Common myeloid progenitor, CD34-positive (primary cell): ENCODE data around the gene IL22RA1.

Experiments used
- CTCF ChIA-PET: fragments of 350-600 bp; sonication (Branson Sonifier 250); formaldehyde crosslinking; loops from one replicate; lab custom pipeline; 2021; ENCODE audit warnings: antibody characterized with exemption; lab: Charles Lee
- POLR2A ChIA-PET: fragments of 350-600 bp; sonication (Branson Sonifier 250); formaldehyde crosslinking; loops from one replicate; lab custom pipeline; 2021; ENCODE audit warnings: antibody characterized with exemption; lab: Charles Lee
- DNase-seq, 3 donors: peaks; one replicate each; pipeline versions ENCODE4 v3.0.0 to v3.0.0-alpha.2; 2013
- H3K27ac ChIP-seq, 2 experiments: 1 replicate in 1 of 2; 2 replicates in 1 of 2; pipeline ENCODE4 v1.7.0; 2013; ENCODE audit warnings: inconsistent platforms in 2 of 2, low read length in 2 of 2, mild to moderate bottlenecking in 2 of 2, low read depth in 1 of 2, moderate library complexity in 1 of 2; ENCODE audit not compliant: severe bottlenecking in 2 of 2, insufficient read depth in 1 of 2, poor library complexity in 1 of 2
- H3K27me3 ChIP-seq, 5 experiments: replicated peaks in 2 of 5; 1 replicate in 3 of 5; 2 replicates in 2 of 5; pipeline versions ENCODE4 v1.6.1 to v1.7.0; 2013; ENCODE audit warnings: low read length in 4 of 5, mild to moderate bottlenecking in 2 of 5, moderate library complexity in 2 of 5, inconsistent platforms in 1 of 5; ENCODE audit not compliant: insufficient read depth in 5 of 5, control insufficient read depth in 4 of 5
- H3K36me3 ChIP-seq, 4 experiments: 1 replicate in 2 of 4; 2 replicates in 2 of 4; pipeline versions ENCODE4 v1.6.1 to v1.7.0; 2013; ENCODE audit warnings: low read length in 3 of 4, control low read depth in 1 of 4, mild to moderate bottlenecking in 1 of 4; ENCODE audit not compliant: control insufficient read depth in 4 of 4, insufficient read depth in 4 of 4
- H3K4me1 ChIP-seq, 4 experiments: 1 replicate in 3 of 4; 2 replicates in 1 of 4; pipeline versions ENCODE4 v1.6.1 to v1.7.1; 2013; ENCODE audit warnings: low read length in 3 of 4, mild to moderate bottlenecking in 3 of 4, control low read depth in 1 of 4, inconsistent platforms in 1 of 4, moderate library complexity in 1 of 4; ENCODE audit not compliant: control insufficient read depth in 4 of 4, insufficient read depth in 4 of 4; ENCODE audit errors: control extremely low read depth in 1 of 4
- H3K4me3 ChIP-seq, 7 experiments: 1 replicate in 4 of 7; 2 replicates in 3 of 7; pipeline versions ENCODE4 v1.5.1 to v1.7.0; 2013; ENCODE audit warnings: mild to moderate bottlenecking in 7 of 7, low read length in 6 of 7, moderate library complexity in 6 of 7, inconsistent platforms in 2 of 7, low read depth in 2 of 7, control low read depth in 1 of 7; ENCODE audit not compliant: insufficient read depth in 4 of 7, control insufficient read depth in 1 of 7; ENCODE audit errors: extremely low read depth in 1 of 7
- H3K9me3 ChIP-seq, 5 experiments: 1 replicate in 4 of 5; 2 replicates in 1 of 5; pipeline versions ENCODE4 v1.6.1 to v1.7.1; 2013; ENCODE audit warnings: low read length in 4 of 5, mild to moderate bottlenecking in 2 of 5, inconsistent platforms in 1 of 5, low read depth in 1 of 5, moderate library complexity in 1 of 5; ENCODE audit not compliant: control insufficient read depth in 4 of 5, insufficient read depth in 2 of 5; ENCODE audit errors: control extremely low read depth in 1 of 5
- whole genome bisulfite sequencing: methylation state at CpG from one replicate; pipeline ENCODE4 v1.1.5; 2013; ENCODE audit not compliant: insufficient coverage; 5-methylcytosine and 5-hydroxymethylcytosine counted together

The IL22RA1 gene

GRCh38 chr1:24127801-24128363 is 15.1 kb downstream of the IL22RA1 start:
- Histone ChIP-seq H3K4me1 (no peaks in the 10 kb centered on the region), H3K9me3 (peaks cover 2 to 17% (median 11%) of the 10 kb centered on the region in 5 experiments), H3K27ac (no peak overlapping the region), H3K36me3 (no peaks in the 10 kb centered on the region), H3K27me3 (peaks cover 0 to 5% (median 0%) of the 10 kb centered on the region in 5 experiments), H3K4me3 (no peak overlapping the region)
- DNase-seq: no peak
- POLR2A ChIA-PET: no interaction called here
- CTCF ChIA-PET: no interaction called here
- 89% methylated on average over 3 of the region's 7 CpGs for WGBS

GRCh38 chr1:24127134-24127800 is 15.7 kb downstream of the IL22RA1 start:
- POLR2A ChIA-PET: no interaction called here
- Histone ChIP-seq H3K27me3 (peaks cover 0 to 5% (median 0%) of the 10 kb centered on the region in 5 experiments), H3K4me1 (no peaks in the 10 kb centered on the region), H3K9me3 (peaks cover 0 to 17% (median 11%) of the 10 kb centered on the region in 5 experiments), H3K27ac (no peak overlapping the region), H3K4me3 (no peak overlapping the region), H3K36me3 (no peaks in the 10 kb centered on the region)
- CTCF ChIA-PET: no interaction called here
- WGBS: 93% methylated on average over 3 of the region's 3 CpGs
- no peak for DNase-seq

DNA sequence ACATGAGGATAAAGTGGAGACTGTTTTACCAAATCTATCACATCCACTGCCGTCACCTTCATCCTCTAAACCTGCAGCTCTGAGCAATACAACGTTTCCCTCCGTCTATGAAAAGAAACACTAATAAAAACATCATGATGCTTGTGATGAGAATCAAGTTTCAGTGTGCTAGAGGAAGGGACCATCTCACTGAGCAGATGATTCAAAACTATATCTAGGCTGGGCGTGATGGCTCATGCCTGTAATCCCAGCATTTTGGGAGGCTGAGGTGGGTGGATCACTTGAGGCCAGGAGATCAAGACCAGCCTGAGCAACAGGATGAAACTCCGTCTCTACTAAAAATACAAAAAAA is 16.3 kb downstream of the IL22RA1 start:
- H3K27me3 ChIP-seq: peaks cover 0 to 5% (median 0%) of the 10 kb centered on the region in 5 experiments
- no CpG with 5 or more reads among the region's 5 CpGs for WGBS
- no peaks in the 10 kb centered on the region for H3K36me3 ChIP-seq
- H3K4me3 ChIP-seq: no peak overlapping the region
- no peaks in the 10 kb centered on the region for H3K4me1 ChIP-seq
- DNase-seq: no peak
- CTCF ChIA-PET: no interaction called here
- POLR2A ChIA-PET: no interaction called here
- peaks cover 0 to 17% (median 8%) of the 10 kb centered on the region in 5 experiments for H3K9me3 ChIP-seq
- H3K27ac ChIP-seq: no peak overlapping the region

DNA sequence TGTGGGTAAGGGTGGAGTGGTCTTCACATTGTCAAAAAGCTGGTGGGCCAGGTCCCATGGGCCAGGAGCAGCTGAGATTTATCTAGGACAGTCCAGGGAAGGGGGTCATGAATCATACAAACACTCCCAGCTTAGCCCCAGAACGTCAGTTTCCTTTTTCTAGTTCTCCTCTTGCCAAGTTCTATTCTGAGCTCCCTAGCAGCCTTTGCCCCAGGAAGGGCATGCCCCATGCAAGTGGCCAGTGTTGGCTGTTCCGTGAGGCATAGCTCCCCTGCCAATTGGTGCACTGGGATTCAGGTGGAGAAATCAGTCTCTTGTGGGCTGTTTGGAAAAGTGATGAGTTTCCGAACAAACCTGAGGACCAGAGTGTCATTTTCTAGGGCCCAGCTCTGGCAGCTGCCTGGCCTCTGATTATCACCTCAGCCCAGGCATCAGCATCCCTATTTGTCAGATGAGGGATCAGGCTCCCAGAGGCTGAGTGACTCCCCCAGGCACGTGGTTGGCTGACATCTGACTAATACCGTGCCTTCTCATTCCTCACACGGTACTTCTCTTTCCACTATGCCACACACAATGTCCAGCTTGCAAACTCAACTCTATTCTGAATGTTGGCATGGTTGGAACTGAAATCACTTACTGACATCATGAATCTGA is 16.8 kb downstream of the IL22RA1 start:
- DNase-seq: no peak
- CTCF ChIA-PET: no interaction called here
- WGBS: 67% methylated on average over 3 of the region's 6 CpGs
- H3K27ac ChIP-seq: no peak overlapping the region
- POLR2A ChIA-PET: interaction anchor here (0.5 kb wide), 1 partner anchor 83 kb away, joined by 3 read pairs; no protein-coding TSS in a partner anchor
- peaks cover 0 to 5% (median 0%) of the 10 kb centered on the region in 5 experiments for H3K27me3 ChIP-seq
- H3K4me1 ChIP-seq: no peaks in the 10 kb centered on the region
- peaks cover 0 to 16% (median 8%) of the 10 kb centered on the region in 5 experiments for H3K9me3 ChIP-seq
- no peaks in the 10 kb centered on the region for H3K36me3 ChIP-seq
- no peak overlapping the region for H3K4me3 ChIP-seq

DNA sequence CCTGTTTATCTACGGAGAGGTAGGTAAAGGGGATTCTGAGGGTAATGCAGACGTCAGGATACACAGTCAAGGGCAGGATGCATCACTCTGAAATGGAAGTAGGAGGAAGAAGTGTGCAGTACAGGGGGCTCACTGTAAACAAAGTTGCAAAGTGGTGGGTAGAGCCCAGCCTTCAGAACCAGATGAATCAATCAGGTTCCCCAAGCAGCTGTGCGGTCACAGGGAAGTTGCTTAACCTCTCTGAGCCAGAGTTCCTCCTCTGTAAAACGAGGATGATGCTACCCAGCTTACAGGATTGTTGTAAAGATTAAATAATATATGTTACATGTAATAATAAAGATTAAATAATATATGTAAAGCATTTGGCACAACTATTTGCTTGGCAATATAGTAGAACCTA is 17.5 kb downstream of the IL22RA1 start:
- H3K4me3 ChIP-seq: no peak overlapping the region
- H3K27me3 ChIP-seq: peaks cover 0 to 5% (median 0%) of the 10 kb centered on the region in 5 experiments
- no peak overlapping the region for H3K27ac ChIP-seq
- 82% methylated on average over 3 of the region's 4 CpGs for WGBS
- POLR2A ChIA-PET: no interaction called here
- DNase-seq: no peak
- H3K36me3 ChIP-seq: no peaks in the 10 kb centered on the region
- peaks cover 0 to 12% (median 8%) of the 10 kb centered on the region in 5 experiments for H3K9me3 ChIP-seq
- no peaks in the 10 kb centered on the region for H3K4me1 ChIP-seq
- CTCF ChIA-PET: no interaction called here

DNA sequence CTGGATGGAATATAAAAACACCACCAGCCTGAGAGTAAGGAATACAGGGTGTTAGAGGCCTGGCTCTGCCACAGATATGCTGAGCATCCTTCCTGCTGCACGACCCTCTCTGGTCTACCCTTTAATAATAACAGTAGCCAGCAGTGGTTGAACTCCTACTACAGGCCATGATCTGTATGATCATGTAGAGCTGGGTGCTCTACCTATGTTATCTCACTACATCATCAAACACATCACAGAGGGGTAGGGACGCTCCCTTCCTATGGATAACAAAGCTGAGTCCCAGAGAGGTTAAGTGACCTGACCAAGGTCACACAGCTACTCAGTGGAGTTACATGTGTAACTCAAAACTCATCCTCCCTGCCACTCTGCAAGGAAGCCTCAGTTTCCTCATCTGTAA is 18.0 kb downstream of the IL22RA1 start:
- 33% methylated on average over 1 of the region's 2 CpGs for WGBS
- no peak overlapping the region for H3K27ac ChIP-seq
- ChIA-PET CTCF (no interaction called here), POLR2A (no interaction called here)
- H3K36me3 ChIP-seq: no peaks in the 10 kb centered on the region
- H3K9me3 ChIP-seq: peaks cover 0 to 8% (median 5%) of the 10 kb centered on the region in 5 experiments
- H3K27me3 ChIP-seq: peaks cover 0 to 6% (median 0%) of the 10 kb centered on the region in 5 experiments
- H3K4me1 ChIP-seq: no peaks in the 10 kb centered on the region
- no peak overlapping the region for H3K4me3 ChIP-seq
- DNase-seq: no peak

DNA sequence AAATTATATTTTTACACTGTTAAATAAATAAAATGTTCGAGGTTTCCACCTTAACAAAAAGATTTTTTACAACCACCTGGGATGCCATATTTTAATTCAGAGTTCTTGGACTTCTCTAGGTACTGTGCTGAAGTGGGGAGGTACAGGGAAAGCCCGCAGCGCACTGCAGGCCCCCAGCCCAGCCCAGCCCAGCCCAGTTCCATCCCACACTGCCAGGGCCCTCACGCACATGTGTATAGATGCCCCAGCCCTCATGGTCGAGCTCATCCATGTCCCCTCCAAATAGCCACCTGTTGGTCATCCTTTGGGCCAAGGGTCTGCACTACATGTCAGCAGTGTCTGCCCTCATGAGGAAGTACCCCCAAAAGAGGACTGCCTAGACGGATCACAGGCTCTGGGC is 19.3 kb downstream of the IL22RA1 start:
- 93% methylated on average over 2 of the region's 6 CpGs for WGBS
- Histone ChIP-seq H3K9me3 (no peaks in the 10 kb centered on the region), H3K4me3 (no peak overlapping the region), H3K36me3 (no peaks in the 10 kb centered on the region), H3K27me3 (peaks cover 0 to 6% (median 0%) of the 10 kb centered on the region in 5 experiments), H3K4me1 (no peaks in the 10 kb centered on the region), H3K27ac (no peak overlapping the region)
- ChIA-PET POLR2A (no interaction called here), CTCF (no interaction called here)
- DNase-seq: no peak
